NCI-H128 (cell line): ENCODE measurements around the gene AP3B2.
A peak's percentile ranks its signal among the peaks of the same experiment; 100 is the strongest.
"Not testable (repeated sequence)": the region's sequence is repeated elsewhere in the genome, so short reads cannot be mapped to it uniquely, and the experiment has no call there.

Source experiments
- DNase-seq: peaks from one replicate; lab custom pipeline; 2025; ENCODE audit not compliant: unreplicated experiment; lab: John Stamatoyannopoulos, UW

The AP3B2 gene

GRCh38 chr15:82709421-82710207 lies at the start of gene AP3B2:
AP3B2 (minus strand) TSS chr15:82709875; CDS start chr15:82709706, 169 bp downstream.
- peak; percentile 56 for DNase-seq

- no peak for DNase-seq
Measured at GRCh38 chr15:82751308-82751707, 41.6 kb upstream of the AP3B2 start.

- no peak for DNase-seq
Measured at GRCh38 chr15:82750831-82751180, 41.1 kb upstream of the AP3B2 start.

GRCh38 chr15:82749951-82750830 lies 40.5 kb upstream of the AP3B2 start:
- peak; percentile 84 for DNase-seq

GRCh38 chr15:82748315-82748714 lies 38.6 kb upstream of the AP3B2 start:
- no peak for DNase-seq

GRCh38 chr15:82743810-82744209 lies 34.1 kb upstream of the AP3B2 start:
- no peak for DNase-seq

GRCh38 chr15:82742134-82742533 lies 32.5 kb upstream of the AP3B2 start:
- no peak for DNase-seq

GRCh38 chr15:82739086-82739485 lies 29.4 kb upstream of the AP3B2 start:
- no peak for DNase-seq

GRCh38 chr15:82737975-82738374 lies 28.3 kb upstream of the AP3B2 start:
- no peak for DNase-seq

- no peak for DNase-seq
Measured at GRCh38 chr15:82731527-82731926, 21.9 kb upstream of the AP3B2 start.

- DNase-seq, result no peak
Measured at GRCh38 chr15:82730022-82730530, 20.4 kb upstream of the AP3B2 start.

GRCh38 chr15:82726816-82727215 lies 17.1 kb upstream of the AP3B2 start:
- DNase-seq, result no peak

GRCh38 chr15:82715003-82715402 lies 5.3 kb upstream of the AP3B2 start:
- DNase-seq, result no peak

GRCh38 chr15:82714016-82714415 lies 4.3 kb upstream of the AP3B2 start:
- no peak for DNase-seq

- no peak for DNase-seq
Measured at GRCh38 chr15:82712036-82712435, 2.4 kb upstream of the AP3B2 start.

GRCh38 chr15:82710926-82711490 lies 1.3 kb upstream of the AP3B2 start:
- no peak for DNase-seq

GRCh38 chr15:82710208-82710555 lies 507 bp upstream of the AP3B2 start:
- DNase-seq, result no peak

- no peak for DNase-seq
Measured at GRCh38 chr15:82709081-82709420, 624 bp downstream of the AP3B2 start.

GRCh38 chr15:82705856-82706255 lies 3.8 kb downstream of the AP3B2 start:
- DNase-seq, result not testable (repeated sequence)

- DNase-seq, result no peak
Measured at GRCh38 chr15:82699726-82700125, 9.9 kb downstream of the AP3B2 start.

GRCh38 chr15:82698711-82699345 lies 10.8 kb downstream of the AP3B2 start:
- no peak for DNase-seq
